Spinal cord (tissue), 10 donors: ENCODE data around the gene SRSF2. TPM values are rescaled to one million over a fixed set of nuclear protein-coding genes. Genes with fewer than 3 reads are reported as not detected.
"Not testable (repeated sequence)": the region's sequence is repeated elsewhere in the genome, so short reads cannot be mapped to it uniquely, and the experiment has no call there.

Experiments
- DNase-seq, 6 donors: peaks; one replicate each; pipeline versions ENCODE4 v3.0.0 to v3.0.0-alpha.2; 2013 to 2015; ENCODE audit warnings: low spot score in 6 of 6, low read depth in 4 of 6
- H3K27ac ChIP-seq: one replicate; pipeline ENCODE4 v1.5.1; 2013; ENCODE audit warnings: low read depth, low read length, control low read depth
- H3K27me3 ChIP-seq: one replicate; pipeline ENCODE4 v1.6.1; 2013; ENCODE audit warnings: low read length; ENCODE audit not compliant: control insufficient read depth, insufficient read depth
- H3K36me3 ChIP-seq: one replicate; pipeline ENCODE4 v1.6.1; 2013; ENCODE audit warnings: low read length; ENCODE audit not compliant: control insufficient read depth, insufficient read depth
- H3K4me1 ChIP-seq: one replicate; pipeline ENCODE4 v1.6.1; 2013; ENCODE audit warnings: low read length; ENCODE audit not compliant: control insufficient read depth, insufficient read depth
- H3K4me3 ChIP-seq: one replicate; pipeline ENCODE4 v1.5.1; 2013; ENCODE audit warnings: low read depth, low read length, control low read depth
- H3K9me3 ChIP-seq: one replicate; pipeline ENCODE4 v1.6.1; 2013; ENCODE audit warnings: low read length; ENCODE audit not compliant: control insufficient read depth, insufficient read depth
- WGBS: methylation state at CpG from one replicate; pipeline ENCODE4 v1.1.5; 2013; ENCODE audit warnings: missing lambda C conversion rate; ENCODE audit not compliant: insufficient coverage; 5-methylcytosine and 5-hydroxymethylcytosine counted together
- polyA plus RNA-seq, 2 donors: library from polyadenylated mRNA; unstranded; fragments of 120-200 nt; gene quantifications; one replicate each; pipeline ENCODE4 v1.2.1, GENCODE V29; 2013; ENCODE audit not compliant: insufficient read length in 2 of 2
- total RNA-seq, 2 donors: library from RNA; depleted of rRNA in 1 of 2; stranded (reverse); fragments of 120-200 nt in 1 of 2; fragments of >200 nt in 1 of 2; gene quantifications; one replicate each; pipeline versions ENCODE4 v1.2.3 to v1.2.4, GENCODE V29; 2013 to 2014
- donor health status: healthy.

Gene SRSF2
- total and polyA plus RNA-seq, 4 donors: 78.3 to 268 (median 213) TPM

GRCh38 chr17:76755285-76755684 lies 18.2 kb upstream of the SRSF2 start:
- no peak overlapping the region for H3K4me3 ChIP-seq
- no peak overlapping the region for H3K27ac ChIP-seq
- no peaks in the 10 kb centered on the region for H3K27me3 ChIP-seq
- no peaks in the 10 kb centered on the region for H3K4me1 ChIP-seq
- H3K9me3 ChIP-seq: no peaks in the 10 kb centered on the region
- WGBS: 78% methylated on average over 1 of the region's 2 CpGs
- peaks cover 53% of the 10 kb centered on the region for H3K36me3 ChIP-seq
- DNase-seq: no peak

GRCh38 chr17:76753061-76753961 lies 16.2 kb upstream of the SRSF2 start:
- Histone ChIP-seq H3K36me3 (peaks cover 51% of the 10 kb centered on the region), H3K4me3 (no peak overlapping the region), H3K27ac (no peak overlapping the region), H3K27me3 (no peaks in the 10 kb centered on the region), H3K9me3 (no peaks in the 10 kb centered on the region), H3K4me1 (no peaks in the 10 kb centered on the region)
- no peak for DNase-seq
- WGBS: 95% methylated on average over 8 of the region's 12 CpGs

- no peak for DNase-seq
- Histone ChIP-seq H3K27me3 (no peaks in the 10 kb centered on the region), H3K4me3 (no peak overlapping the region), H3K36me3 (peaks cover 56% of the 10 kb centered on the region), H3K9me3 (no peaks in the 10 kb centered on the region), H3K4me1 (no peaks in the 10 kb centered on the region), H3K27ac (no peak overlapping the region)
- 87% methylated on average over 2 of the region's 4 CpGs for WGBS
These were observed 14.9 kb upstream of the SRSF2 start for GRCh38 chr17:76752006-76752405.

GRCh38 chr17:76751416-76751993 lies 14.4 kb upstream of the SRSF2 start:
- WGBS: no CpG with 5 or more reads among the region's 3 CpGs

GRCh38 chr17:76748657-76749056 lies 11.5 kb upstream of the SRSF2 start:
- H3K4me3 ChIP-seq: no peak overlapping the region
- H3K27me3 ChIP-seq: no peaks in the 10 kb centered on the region
- peaks cover 53% of the 10 kb centered on the region for H3K36me3 ChIP-seq
- H3K27ac ChIP-seq: no peak overlapping the region
- no peaks in the 10 kb centered on the region for H3K4me1 ChIP-seq
- WGBS: no CpG with 5 or more reads among the region's 1 CpG
- no peaks in the 10 kb centered on the region for H3K9me3 ChIP-seq
- DNase-seq: no peak

More at GRCh38 chr17:76751416-76751993, 14.4 kb upstream of the SRSF2 start:
- Histone ChIP-seq H3K36me3 (peaks cover 58% of the 10 kb centered on the region), H3K27ac (no peak overlapping the region), H3K4me1 (no peaks in the 10 kb centered on the region), H3K9me3 (no peaks in the 10 kb centered on the region), H3K27me3 (no peaks in the 10 kb centered on the region), H3K4me3 (no peak overlapping the region)
- DNase-seq: no peak

GRCh38 chr17:76747716-76748363 lies 10.7 kb upstream of the SRSF2 start:
- Histone ChIP-seq H3K4me3 (no peak overlapping the region), H3K27ac (no peak overlapping the region), H3K9me3 (no peaks in the 10 kb centered on the region), H3K4me1 (no peaks in the 10 kb centered on the region), H3K36me3 (peaks cover 50% of the 10 kb centered on the region), H3K27me3 (no peaks in the 10 kb centered on the region)
- 75% methylated on average over 7 of the region's 9 CpGs for WGBS
- DNase-seq: no peak

GRCh38 chr17:76745785-76746184 lies 8.7 kb upstream of the SRSF2 start:
- not testable (repeated sequence) for H3K27me3 ChIP-seq, H3K9me3 ChIP-seq, H3K4me1 ChIP-seq, DNase-seq, H3K4me3 ChIP-seq, H3K27ac ChIP-seq
- peaks cover 50% of the 10 kb centered on the region for H3K36me3 ChIP-seq
- 87% methylated on average over 3 of the region's 6 CpGs for WGBS

- no peaks in the 10 kb centered on the region for H3K9me3 ChIP-seq
- DNase-seq: no peak
- peaks cover under 1% of the 10 kb centered on the region for H3K4me1 ChIP-seq
- WGBS: 100% methylated on average over 1 of the region's 2 CpGs
- peaks cover 47% of the 10 kb centered on the region for H3K36me3 ChIP-seq
- no peak overlapping the region for H3K4me3 ChIP-seq
- no peaks in the 10 kb centered on the region for H3K27me3 ChIP-seq
- no peak overlapping the region for H3K27ac ChIP-seq
These were observed 7.6 kb upstream of the SRSF2 start for GRCh38 chr17:76744747-76745146.

GRCh38 chr17:76742958-76743357 lies 5.8 kb upstream of the SRSF2 start:
- Histone ChIP-seq H3K36me3 (peaks cover 32% of the 10 kb centered on the region), H3K27me3 (no peaks in the 10 kb centered on the region), H3K27ac (no peak overlapping the region), H3K4me1 (peaks cover 3% of the 10 kb centered on the region), H3K9me3 (no peaks in the 10 kb centered on the region), H3K4me3 (no peak overlapping the region)
- DNase-seq: no peak
